HG03025 (cell line): ENCODE data around the gene GRID1.
A peak's percentile ranks its signal among the peaks of the same experiment; 100 is the strongest.

Source experiments
- ATAC-seq: cut with Tn5 transposase; IDR thresholded peaks from one replicate; pipeline ENCODE4 v1.9.1; 2021; ENCODE audit warnings: mild to moderate bottlenecking, moderate library complexity; ENCODE audit not compliant: unreplicated experiment, low FRiP score

GRID1 gene

DNA sequence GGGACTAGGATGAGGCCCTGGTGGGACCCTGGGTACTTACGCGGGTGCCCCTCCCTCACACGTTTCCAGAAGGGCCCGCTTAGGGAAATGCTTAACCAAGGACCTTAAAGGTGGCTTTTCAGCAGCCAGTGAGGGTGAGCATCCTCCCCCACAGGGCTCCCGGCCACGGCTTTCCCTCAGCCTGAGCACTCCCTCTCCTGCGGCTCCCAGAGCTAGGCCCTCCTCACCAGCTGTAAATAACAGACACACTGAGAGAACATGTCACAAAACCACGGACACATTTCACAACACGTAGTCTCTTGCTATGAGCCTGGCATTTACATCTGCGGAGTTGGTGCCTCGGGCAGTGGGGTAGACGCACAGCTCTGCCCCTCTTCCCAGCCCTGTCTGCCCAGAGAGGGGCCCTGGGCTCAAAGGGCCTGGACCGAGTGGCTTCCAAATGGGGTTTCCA, 25.2 kb downstream of the GRID1 start:
- no peak for ATAC-seq

DNA sequence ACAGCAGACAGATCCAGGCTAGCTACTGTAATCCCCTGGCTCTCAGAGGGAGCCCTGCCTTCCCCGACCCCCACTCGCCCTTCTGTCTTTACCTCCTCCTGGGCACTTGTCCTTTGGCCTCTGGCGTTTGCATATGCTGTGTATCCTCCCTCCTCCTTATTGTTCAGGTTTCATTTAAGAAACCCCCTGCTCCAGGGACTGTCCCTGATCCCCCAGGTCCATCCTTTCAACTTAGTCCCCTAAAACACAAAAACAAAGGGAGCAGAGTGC, 25.7 kb downstream of the GRID1 start:
- no peak for ATAC-seq

DNA sequence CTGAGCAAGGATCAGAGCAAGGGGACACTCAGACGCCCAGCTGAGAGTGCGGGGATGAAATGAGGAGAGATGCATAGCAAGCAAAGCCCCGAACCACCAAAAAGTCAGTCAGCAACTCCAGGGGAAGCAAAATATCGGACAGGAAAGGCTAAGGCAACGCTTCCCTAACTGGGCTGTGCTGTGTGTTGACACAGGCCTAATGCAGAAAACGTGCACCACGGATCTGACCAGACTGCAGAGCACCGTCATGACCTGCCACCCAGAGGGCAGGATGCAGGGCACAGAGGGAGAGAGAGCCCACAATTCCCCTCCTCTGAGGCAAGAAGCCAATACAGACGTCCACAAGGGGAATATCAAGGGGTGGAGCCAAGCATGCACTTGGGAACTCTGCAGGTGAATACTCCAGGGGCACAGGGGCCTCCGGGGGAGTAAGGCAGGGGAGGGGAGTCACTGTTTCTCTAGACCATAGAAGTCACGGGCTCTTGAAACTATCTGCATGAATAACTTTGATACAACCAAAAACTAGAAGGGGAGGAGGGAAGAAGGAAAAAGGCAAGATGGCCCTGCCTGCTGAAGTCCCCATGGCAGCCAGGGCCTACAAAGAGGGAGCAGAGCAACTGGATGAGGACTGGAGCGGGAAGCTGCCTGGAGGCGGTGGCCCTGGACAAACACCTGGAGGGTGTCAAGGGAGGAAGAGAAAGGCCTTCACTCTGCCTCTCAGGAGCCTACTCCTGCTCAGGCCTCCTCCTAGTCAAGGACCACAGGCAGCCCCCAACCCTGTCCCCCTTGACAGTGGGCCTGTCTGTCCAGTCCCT, 26.2 kb downstream of the GRID1 start:
- ATAC-seq: no peak

DNA sequence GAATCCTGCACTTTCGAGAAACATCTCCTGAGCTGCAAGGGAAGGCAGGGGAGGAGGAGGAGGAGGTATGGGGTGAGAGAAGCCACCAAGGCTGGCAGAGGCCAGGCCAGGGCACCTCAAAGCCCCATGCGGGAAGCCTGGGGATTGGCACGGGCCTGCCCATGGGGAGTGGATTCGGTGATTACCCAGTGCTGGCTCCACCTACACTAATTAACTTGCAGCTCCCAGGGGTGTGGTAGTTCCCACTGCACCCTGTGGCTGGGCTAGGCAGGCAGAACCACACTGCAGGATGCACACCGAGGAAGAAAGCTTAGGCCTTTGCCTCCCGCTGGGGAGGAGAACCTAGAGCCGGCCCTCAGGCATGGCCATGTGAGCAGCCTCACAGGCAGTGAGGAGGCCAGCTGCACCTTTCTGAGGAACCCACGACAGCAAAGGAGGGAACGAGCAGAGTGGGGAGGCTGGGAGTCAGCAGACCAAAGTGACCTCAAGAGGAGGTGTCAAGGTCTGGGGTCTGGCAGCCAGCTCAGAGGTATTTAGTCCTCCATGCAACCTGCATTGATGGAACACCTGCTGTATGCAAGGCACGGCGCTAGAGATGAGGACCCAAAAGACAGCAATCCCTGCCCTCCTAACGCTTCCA, 27.2 kb downstream of the GRID1 start:
- ATAC-seq: no peak

DNA sequence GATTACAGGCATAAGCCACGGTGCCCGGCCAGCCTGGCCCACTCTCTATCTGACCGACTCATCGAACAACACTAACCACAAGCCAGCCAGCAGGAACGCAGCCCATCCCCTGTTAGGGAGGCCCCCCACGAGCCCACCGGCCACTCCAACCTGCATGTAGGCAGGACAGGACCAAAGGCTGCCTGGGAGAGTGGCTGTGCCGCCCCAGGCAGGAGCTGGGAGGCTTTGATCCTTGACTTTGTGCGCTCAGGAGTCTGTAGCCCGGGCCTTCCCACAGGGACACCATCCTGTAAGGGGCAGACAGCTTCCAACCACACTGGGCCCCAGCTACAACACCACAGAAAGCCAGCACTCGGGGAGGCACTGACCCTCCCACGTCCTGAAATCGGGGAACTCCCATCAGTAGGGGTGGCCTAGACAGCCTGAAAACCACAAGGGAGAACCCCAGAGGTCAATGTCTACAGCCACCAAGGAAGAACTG, 29.4 kb downstream of the GRID1 start:
- ATAC-seq: peak; percentile 68

DNA sequence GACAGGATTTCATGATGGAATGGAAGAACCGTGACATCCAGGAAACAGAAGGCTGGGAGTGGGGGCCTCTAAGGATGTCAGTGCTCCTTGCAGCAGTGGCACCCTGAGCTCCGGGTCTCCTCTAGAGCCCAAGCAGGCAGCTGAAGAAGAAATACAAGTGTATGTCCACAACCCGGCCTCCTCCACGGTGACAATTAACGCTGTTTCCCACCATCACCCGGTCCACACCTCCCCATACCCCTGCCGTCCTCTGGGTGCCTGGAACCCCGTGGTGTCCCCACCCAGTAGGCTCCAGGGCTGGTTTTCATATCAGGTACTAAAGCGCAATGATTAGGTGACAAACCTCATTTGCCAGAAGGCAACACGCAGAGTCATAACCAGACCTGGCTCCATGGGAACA, 30.3 kb downstream of the GRID1 start:
- no peak for ATAC-seq

DNA sequence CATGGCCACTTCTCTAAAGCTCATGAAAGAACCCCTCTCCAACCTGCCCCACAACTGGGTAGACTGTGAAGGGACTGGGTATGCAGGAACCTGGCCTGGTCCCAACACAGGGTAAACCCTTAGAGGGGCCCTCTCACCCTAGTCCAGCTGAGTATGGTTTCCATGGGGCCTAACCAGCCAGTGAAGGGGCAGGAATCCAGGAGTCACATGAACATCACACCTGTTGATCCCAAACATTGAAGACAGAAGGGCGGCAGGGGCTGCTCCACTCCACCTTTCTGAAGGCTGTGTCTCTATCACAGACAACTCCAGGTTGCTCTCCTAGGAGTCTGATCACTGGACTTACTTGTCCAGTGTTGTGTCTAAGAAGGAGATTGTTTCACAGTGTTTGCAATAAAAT, 30.8 kb downstream of the GRID1 start:
- no peak for ATAC-seq

DNA sequence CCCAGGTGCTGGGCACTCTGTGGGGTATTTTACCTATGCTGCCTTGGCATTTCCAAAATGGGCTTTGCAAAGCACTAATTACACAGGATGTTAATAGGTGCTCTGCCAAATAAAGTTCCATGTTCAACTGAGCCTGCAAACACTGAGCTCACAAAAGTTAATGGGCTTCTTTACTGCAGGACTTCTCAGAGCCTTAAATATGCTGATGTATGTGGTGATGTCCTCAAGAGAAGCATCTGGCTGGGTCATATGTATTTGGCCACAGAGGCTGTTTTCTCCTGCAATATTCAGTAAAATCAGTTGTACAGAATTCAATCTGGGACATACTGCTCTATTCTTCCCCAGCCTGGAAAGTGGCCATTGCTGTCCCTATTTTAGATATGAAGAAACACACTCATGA, 31.3 kb downstream of the GRID1 start:
- no peak for ATAC-seq

DNA sequence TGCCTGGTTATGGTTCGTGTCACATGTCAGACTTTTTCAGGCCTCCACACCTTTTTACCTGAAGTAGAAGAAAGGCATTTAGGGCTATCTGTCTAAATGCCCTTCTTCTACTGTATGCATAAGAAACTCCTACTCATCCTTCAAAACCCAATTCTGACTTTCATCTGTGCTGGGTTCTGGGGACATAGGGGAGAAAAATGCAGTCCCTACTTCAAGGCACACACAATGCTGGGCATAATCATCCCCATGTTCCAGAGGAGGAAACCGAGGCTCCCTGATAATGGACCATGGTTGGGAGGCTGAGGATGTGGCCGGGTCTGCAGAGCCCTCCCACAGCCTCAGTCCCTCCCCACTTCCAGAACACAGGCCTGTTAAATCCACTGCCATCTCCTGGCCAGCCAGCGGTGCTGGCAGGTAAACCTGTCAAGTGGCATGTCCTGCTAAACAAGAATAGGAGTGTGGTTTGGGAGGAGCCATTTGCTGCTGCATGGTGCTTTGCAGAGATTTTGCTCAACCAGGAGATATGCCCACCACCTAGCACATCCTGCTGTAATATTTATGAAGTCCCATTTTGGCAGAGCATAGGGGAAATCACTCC, 32.0 kb downstream of the GRID1 start:
- ATAC-seq: no peak

DNA sequence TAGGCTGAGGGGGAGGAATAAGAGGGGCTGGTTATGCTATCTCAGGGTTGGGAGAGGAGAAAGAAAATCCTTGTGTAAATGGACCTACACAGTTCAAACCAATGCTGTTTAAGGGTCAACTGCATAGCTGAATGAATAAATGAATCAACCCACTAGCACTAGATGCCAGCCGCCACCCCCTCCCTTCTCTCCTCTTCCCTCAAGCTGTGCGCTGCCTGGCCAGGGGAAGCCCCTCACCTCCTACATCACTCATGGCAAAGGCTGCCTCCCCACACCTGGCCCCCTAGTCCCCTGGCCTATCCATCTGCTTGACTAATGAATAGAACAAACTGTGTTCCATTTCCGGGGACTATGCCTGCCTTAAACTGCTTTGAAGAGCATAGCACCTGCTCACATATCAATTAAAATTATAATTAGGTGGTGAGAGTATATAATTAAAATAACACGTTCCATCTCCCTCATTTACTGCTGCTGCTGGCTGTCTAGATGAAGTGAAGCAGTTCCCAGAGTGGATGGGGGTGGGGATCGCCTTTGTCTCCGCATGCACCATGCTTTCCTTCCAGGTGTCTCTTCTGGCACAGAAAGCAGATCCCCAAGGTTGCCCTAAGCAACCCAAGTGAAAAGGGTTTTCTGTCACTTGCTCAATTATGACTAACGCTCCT, 32.6 kb downstream of the GRID1 start:
- no peak for ATAC-seq

DNA sequence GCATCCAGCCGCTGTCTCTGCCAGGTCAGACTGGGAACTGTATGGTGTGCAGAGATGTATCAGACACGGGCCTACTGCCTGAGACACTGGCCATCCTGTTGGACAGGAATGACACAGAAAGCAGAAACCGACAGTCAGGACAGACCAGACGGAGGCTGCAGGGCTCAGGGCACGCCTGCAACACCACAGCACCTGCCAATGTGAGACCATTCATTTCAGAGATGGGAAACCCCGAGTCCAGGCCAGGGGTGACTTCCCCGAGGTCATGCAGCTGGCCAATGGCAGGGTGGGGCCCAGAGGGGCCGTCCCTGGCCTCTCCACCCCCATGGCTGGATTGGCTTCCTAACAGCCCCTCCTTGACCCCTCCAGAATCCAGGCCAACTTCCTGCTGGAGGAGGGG, 34.7 kb downstream of the GRID1 start:
- ATAC-seq: no peak

DNA sequence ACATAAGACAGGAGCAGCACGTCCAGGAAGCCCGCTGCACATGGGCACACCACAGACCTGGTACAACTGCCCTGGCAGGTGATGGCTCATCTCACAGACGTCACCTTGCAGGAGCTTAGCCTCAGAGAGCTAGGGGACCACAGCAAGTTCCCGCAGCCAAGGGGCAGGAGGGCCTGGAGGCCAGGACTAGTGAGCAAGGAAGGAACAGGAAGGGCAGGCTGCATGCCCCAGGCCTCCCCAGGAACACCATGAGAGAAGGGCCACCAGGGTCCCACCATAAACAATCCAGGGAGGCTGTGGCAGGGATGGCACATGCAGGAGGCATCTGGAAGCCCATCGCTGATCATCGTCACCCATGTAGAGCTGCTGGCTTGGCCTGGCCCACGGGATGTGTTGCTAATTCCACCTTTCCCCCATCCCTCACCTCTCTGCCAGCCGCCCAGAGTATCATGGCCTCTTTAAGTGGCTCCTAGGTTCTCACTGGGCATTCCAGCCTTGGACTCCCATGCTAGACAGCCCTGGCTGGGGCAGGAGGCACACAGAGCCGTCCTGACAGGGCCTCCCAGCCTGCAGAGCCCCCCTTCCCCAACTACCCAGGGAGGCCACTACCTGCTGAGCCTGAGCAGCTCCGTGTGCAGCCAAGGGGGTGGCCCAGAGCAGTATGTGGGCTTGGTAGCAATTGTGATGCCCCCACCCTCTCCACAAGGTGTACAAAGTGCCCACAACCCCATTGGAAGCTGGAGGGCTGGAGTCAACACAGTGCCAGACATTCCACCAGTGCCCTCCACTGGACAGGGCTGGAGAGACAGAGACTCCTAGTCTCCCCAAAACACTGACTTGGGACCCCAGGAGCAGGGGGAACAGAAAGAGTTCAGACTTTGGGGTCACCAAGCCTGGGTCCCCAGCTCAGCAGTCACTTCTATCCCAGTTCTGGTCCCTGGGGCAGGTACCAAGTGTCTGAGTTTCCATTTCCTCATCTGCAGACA, 35.5 kb downstream of the GRID1 start:
- ATAC-seq: no peak

DNA sequence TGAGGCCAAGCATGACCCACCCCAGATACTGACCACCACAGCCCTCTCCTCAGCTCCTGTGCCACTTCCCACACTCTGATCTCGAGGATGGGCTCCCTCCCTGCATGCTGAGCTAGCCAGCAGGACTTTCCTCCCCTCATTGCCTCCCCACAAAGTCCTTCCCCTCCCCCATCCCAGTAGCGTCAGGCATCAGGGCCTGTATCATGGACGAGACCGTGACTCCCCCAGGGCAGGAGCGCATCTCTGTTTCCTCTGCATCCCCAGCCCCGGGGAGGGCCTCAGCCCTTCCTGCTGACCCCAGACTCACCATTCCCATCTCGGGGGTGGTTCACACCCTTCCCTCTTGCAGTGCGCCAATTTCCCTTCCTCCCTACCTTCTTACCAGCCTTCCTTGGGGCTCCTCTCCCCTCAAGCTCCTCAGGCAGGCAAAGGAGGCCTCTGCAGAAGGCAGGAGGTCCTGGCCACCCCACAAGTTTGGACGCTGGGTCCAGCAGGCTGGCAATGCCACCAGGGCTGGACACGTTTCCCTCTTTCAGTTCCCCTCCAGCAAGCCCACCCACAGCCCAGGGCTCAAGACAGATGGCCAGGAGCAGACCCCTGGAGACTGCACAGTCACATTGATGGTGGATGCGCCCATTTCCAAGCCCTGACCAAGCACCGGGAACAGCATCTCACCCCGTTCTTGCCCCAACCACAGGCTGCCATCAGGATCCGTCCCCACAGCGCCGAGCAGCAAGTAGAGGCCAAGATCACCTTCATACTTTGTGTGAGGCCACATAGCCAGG, 36.5 kb downstream of the GRID1 start:
- ATAC-seq: no peak

DNA sequence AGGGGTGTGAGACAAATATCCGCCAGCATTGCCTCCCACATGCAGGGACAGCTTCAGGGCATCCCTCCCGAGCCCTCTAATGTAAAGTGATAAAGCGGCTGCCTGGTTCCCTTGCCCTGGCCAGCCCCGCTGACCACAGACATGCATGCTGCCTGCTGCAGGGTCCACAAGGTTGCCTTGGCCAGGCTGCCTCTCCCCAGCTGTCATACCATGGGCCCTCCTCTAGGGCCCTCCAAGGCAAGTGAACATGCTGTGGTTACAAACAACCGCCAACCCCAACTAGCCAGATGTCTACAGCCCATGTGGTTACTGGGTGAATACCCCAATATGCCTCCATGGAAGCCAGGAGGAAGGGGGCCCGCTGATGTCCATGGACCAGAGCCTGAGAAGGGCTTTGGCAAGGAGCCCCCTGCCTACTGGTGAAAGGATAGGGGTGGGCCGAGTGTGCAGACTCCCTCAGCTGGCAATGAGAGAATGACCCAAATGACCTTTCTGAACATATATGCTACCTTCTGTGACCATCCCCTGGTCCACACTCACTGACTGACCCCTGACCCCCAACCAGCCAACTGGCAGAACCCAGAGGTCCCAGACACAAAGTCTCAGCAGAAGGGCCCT, 37.4 kb downstream of the GRID1 start:
- no peak for ATAC-seq

DNA sequence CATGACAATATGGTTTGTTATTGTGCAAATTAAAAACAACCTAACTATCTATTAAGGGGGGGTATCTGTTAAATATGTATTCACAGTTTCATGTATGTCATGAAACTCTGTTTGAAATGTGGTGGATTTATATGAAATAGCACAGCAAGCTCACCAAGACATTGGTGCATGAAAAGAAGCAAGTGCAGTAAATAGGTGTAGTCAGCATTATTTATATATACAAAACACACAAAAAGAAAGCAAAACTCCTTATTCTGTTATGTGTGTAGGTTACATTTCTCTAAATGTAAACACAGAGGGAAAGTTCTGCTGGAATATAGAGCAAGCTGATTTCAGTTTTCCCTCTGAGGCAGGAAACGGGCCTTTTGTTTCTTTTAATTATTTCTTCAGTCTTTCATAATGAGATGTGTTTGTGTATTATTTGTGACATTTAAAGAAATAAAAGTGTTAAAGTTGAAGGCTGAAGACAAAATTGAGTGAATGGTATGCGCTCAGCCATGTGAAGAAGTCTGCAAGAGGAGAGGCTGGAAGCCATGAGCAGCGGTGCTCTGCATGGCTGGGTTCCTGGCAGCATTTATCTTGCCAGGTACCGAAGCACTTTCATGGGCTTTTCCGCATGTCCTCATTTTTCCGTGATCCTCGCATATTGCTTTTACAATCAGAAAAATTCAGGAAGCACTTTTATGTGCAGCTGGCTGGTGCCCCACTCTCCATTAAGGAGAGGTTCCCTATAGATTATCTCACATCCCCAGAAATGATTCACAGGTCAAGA, 38.5 kb downstream of the GRID1 start:
- ATAC-seq: no peak

DNA sequence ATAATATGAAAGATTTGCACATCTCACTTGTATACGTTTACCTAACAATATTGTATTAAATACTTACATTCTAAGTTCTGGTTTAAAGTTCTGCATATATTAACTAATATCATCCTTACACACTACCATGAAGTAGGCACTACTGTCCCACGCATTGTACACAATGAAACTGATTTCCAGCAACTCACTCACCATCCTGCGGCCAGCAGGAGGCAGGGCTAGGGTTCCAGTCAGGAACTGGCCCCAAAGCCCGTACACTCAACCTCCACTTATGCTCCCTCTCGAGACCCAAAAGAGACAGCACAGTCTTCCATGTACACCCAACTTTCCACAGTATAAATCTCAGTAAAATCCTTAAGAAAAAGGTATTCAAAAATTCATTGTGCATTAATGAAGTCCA, 41.4 kb downstream of the GRID1 start:
- no peak for ATAC-seq

DNA sequence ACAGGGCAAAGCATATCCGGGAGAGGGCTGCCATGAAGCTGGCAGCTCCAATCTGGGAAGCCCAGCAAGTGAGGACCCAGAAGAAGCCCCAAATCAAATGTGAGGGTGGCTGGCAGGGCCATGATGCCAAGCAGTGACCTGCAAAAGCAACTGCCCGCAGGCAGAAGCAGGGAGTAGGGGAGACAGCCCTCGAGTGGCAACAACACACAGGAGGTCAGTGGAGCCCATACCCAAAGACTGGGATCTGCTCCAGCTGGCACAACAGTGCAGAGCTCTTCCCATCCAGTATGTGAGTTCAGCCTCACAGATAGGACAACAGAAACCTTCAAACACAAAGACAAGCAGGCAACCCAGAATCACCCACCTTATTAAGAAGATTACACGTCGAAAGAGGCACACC, 45.0 kb downstream of the GRID1 start:
- no peak for ATAC-seq

DNA sequence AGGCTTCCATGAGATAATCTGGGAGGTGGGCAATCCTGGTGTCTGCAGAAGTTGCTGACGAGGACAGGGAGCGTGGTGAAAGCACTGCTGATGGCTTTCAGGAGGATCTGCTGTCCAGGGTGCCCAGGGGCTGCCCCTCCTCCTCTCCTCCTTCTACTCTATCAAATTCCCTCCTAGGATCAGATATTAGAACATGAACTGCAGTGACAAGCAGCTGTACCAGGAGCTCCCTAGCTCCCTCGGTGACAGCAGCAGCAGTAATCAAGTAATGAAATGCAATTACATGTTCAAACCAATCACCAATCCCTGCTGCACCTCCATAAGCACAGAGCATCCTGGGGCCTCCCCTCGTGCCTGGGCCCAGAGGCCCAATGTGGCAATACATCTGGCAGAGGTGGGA, 46.9 kb downstream of the GRID1 start:
- ATAC-seq: no peak
